ENCODE data around the gene MORN5.

Gene MORN5

DNA sequence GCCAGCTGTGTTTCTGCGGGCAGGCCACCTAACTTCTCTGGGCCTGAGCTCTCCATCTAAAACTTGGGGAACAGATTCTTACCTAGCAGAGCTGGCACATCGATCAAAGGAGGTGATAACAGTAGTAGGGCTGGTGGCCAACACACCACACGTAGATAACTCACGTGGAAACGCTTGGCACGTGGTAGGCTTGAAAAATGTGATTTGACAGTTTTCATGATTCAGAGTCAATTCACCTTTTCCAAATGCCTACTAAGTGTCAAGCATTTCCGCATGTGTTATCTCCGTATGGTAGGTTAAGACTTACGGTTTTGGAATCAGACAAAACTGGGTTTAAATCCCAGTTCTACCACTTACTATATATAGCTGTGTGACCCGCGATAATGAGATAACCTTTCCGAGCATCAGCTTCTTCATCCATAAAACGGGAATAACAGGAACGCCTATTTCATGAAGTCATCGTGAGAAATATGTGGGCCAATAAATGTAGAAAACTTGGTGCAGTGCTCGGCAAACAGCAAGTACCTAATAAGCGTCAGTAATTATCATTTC, 25.6 kb upstream of the MORN5 start:
- Histone ChIP-seq H3K9me2 (replicated peaks; ENCODE audit: low read depth, low read length) (no peaks in the 10 kb centered on the region), H3K9ac (ENCODE audit: low read depth, low read length, poor library complexity, severe bottlenecking) (no peak overlapping the region), H4K20me1 (ENCODE audit: insufficient read depth, low read length, poor library complexity, severe bottlenecking) (no peaks in the 10 kb centered on the region), H3K4me3 (ENCODE audit: low read length, poor library complexity, severe bottlenecking) (no peak overlapping the region), H3F3A (ENCODE audit: low read depth) (no peaks in the 10 kb centered on the region), H3K36me3 (ENCODE audit: insufficient read depth, low read length) (no peaks in the 10 kb centered on the region), H3K4me1 (ENCODE audit: insufficient read depth, low read length, poor library complexity, severe bottlenecking) (peaks cover under 1% of the 10 kb centered on the region), H3K79me2 (ENCODE audit: insufficient read depth, low read length) (no peaks in the 10 kb centered on the region), H3K9me3 (ENCODE audit: insufficient read depth, low read depth, low read length) (no peaks in the 10 kb centered on the region), H3K4me2 (ENCODE audit: low read depth, low read length, poor library complexity, severe bottlenecking) (no peak overlapping the region), H2AFZ (ENCODE audit: low read length) (no peak overlapping the region), H3K27me3 (ENCODE audit: insufficient read depth, low read length, poor library complexity, severe bottlenecking) (no peaks in the 10 kb centered on the region)
- no peak for TF ChIP-seq EZH2phosphoT487 (IDR thresholded peaks at IDR 0.05; ENCODE audit: borderline replicate concordance)
- TF ChIP-seq, protein P1, sequence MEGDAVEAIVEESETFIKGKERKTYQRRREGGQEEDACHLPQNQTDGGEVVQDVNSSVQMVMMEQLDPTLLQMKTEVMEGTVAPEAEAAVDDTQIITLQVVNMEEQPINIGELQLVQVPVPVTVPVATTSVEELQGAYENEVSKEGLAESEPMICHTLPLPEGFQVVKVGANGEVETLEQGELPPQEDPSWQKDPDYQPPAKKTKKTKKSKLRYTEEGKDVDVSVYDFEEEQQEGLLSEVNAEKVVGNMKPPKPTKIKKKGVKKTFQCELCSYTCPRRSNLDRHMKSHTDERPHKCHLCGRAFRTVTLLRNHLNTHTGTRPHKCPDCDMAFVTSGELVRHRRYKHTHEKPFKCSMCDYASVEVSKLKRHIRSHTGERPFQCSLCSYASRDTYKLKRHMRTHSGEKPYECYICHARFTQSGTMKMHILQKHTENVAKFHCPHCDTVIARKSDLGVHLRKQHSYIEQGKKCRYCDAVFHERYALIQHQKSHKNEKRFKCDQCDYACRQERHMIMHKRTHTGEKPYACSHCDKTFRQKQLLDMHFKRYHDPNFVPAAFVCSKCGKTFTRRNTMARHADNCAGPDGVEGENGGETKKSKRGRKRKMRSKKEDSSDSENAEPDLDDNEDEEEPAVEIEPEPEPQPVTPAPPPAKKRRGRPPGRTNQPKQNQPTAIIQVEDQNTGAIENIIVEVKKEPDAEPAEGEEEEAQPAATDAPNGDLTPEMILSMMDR (conservative IDR thresholded peaks at IDR 0.05; ENCODE audit: low read length) = no peak

DNA sequence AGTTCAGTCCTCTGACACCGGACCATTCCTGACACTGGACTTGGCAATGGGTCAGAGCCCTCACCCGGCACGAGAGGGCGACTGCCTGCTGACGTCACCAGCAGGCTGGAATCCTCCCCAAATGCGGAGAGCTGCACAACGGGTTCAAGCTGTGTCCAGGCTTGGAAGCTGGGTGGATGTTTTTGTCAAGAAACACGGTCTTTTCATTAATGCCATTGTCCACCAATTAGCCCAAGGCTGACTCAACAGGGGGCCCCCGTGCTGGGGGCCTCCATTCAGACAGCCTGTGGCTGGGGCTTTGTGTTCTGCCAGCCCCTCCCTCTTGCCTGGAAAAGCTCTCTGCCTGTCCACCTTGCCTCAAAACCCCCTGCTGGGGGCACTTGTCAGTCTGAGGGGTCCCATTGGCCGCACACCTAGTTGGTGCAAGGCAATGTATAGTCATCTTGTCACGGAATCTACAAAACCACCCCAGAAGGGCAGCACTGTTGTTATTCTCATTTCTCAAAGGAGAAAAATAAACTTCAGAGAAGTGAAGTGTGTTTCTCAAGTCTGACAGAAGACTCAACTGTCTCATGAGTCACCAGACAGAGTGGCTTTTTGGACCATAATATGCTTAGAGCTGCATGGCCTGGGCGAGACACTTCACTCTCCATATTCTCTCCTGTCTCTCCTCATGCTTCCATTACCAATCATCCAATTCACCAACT, 24.7 kb upstream of the MORN5 start:
- no peaks in the 10 kb centered on the region for H3K36me3 ChIP-seq (ENCODE audit: insufficient read depth, low read length)
- H3K9me3 ChIP-seq (ENCODE audit: insufficient read depth, low read depth, low read length) = no peaks in the 10 kb centered on the region
- H3K79me2 ChIP-seq (ENCODE audit: insufficient read depth, low read length) = no peaks in the 10 kb centered on the region
- no peak overlapping the region for H3K9ac ChIP-seq (ENCODE audit: low read depth, low read length, poor library complexity, severe bottlenecking)
- H2AFZ ChIP-seq (ENCODE audit: low read length) = no peak overlapping the region
- H3K9me2 ChIP-seq (replicated peaks; ENCODE audit: low read depth, low read length) = no peaks in the 10 kb centered on the region
- H3F3A ChIP-seq (ENCODE audit: low read depth) = no peaks in the 10 kb centered on the region
- no peaks in the 10 kb centered on the region for H3K27me3 ChIP-seq (ENCODE audit: insufficient read depth, low read length, poor library complexity, severe bottlenecking)
- TF ChIP-seq, protein P1 (conservative IDR thresholded peaks at IDR 0.05; ENCODE audit: low read length) = no peak
- TF ChIP-seq EZH2phosphoT487 (IDR thresholded peaks at IDR 0.05; ENCODE audit: borderline replicate concordance) = no peak
- no peak overlapping the region for H3K4me2 ChIP-seq (ENCODE audit: low read depth, low read length, poor library complexity, severe bottlenecking)
- H4K20me1 ChIP-seq (ENCODE audit: insufficient read depth, low read length, poor library complexity, severe bottlenecking) = no peaks in the 10 kb centered on the region
- no peak overlapping the region for H3K4me3 ChIP-seq (ENCODE audit: low read length, poor library complexity, severe bottlenecking)
- peaks cover 5% of the 10 kb centered on the region for H3K4me1 ChIP-seq (ENCODE audit: insufficient read depth, low read length, poor library complexity, severe bottlenecking)

DNA sequence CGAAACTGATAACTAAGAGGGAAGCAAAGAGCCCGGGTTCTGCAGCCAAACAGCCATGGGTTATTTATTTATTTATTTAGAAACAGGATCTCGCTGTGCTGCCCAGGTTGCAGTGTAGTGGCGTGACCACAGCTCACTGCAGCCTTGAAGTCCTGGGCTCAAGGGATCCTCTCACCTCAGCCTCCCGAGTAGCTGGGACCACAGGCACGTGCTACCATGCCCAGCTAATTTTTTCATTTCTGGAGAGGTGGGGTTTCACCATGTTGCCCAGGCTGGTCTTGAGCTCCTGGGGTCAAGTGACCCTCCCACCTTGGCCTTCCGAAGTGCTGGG, 24.2 kb upstream of the MORN5 start:
- no peaks in the 10 kb centered on the region for H3K9me3 ChIP-seq (ENCODE audit: insufficient read depth, low read depth, low read length)
- H3F3A ChIP-seq (ENCODE audit: low read depth) = no peaks in the 10 kb centered on the region
- no peaks in the 10 kb centered on the region for H3K79me2 ChIP-seq (ENCODE audit: insufficient read depth, low read length)
- H3K4me3 ChIP-seq (ENCODE audit: low read length, poor library complexity, severe bottlenecking) = no peak overlapping the region
- H3K4me1 ChIP-seq (ENCODE audit: insufficient read depth, low read length, poor library complexity, severe bottlenecking) = peaks cover 10% of the 10 kb centered on the region
- no peaks in the 10 kb centered on the region for H3K36me3 ChIP-seq (ENCODE audit: insufficient read depth, low read length)
- TF ChIP-seq, protein P1 (conservative IDR thresholded peaks at IDR 0.05; ENCODE audit: low read length) = no peak
- no peak for TF ChIP-seq EZH2phosphoT487 (IDR thresholded peaks at IDR 0.05; ENCODE audit: borderline replicate concordance)
- H2AFZ ChIP-seq (ENCODE audit: low read length) = no peak overlapping the region
- no peak overlapping the region for H3K4me2 ChIP-seq (ENCODE audit: low read depth, low read length, poor library complexity, severe bottlenecking)
- H3K9me2 ChIP-seq (replicated peaks; ENCODE audit: low read depth, low read length) = no peaks in the 10 kb centered on the region
- no peaks in the 10 kb centered on the region for H3K27me3 ChIP-seq (ENCODE audit: insufficient read depth, low read length, poor library complexity, severe bottlenecking)
- no peaks in the 10 kb centered on the region for H4K20me1 ChIP-seq (ENCODE audit: insufficient read depth, low read length, poor library complexity, severe bottlenecking)
- no peak overlapping the region for H3K9ac ChIP-seq (ENCODE audit: low read depth, low read length, poor library complexity, severe bottlenecking)

Data from Loucy (cell line).